HAP-1 (cell line): ENCODE data around the gene POLE3.
"Not testable (repeated sequence)": the region's sequence is repeated elsewhere in the genome, so short reads cannot be mapped to it uniquely, and the experiment has no call there.

Source experiments
- DNase-seq, 2 experiments: peaks; one replicate each; pipeline ENCODE4 v3.0.0-alpha.2; 2016 to 2020; ENCODE audit warnings: low spot score in 2 of 2
- H3K27me3 ChIP-seq: fragments of 250-450 bp; sonication (Bioruptor Pico); 2 replicates; pipeline ENCODE4 v1.5.1; 2020; ENCODE audit warnings: low read depth, mild to moderate bottlenecking, moderate library complexity
- H3K36me3 ChIP-seq: fragments of 250-450 bp; sonication (Bioruptor Pico); replicated peaks from 2 replicates; pipeline ENCODE4 v1.5.1; 2020; ENCODE audit warnings: mild to moderate bottlenecking
- H3K4me1 ChIP-seq: fragments of 250-450 bp; sonication (Bioruptor Pico); 2 replicates; pipeline ENCODE4 v1.5.1; 2020; ENCODE audit warnings: mild to moderate bottlenecking
- H3K4me3 ChIP-seq: fragments of 250-450 bp; sonication (Bioruptor Pico); 2 replicates; pipeline ENCODE4 v1.5.1; 2020; ENCODE audit warnings: mild to moderate bottlenecking, moderate library complexity
- H3K9me3 ChIP-seq: fragments of 250-450 bp; sonication (Bioruptor Pico); 2 replicates; pipeline ENCODE4 v1.5.1; 2020; ENCODE audit warnings: mild to moderate bottlenecking, moderate library complexity
- in situ Hi-C: fragments of 300-500 bp; cut with MboI; formaldehyde crosslinking; loops from 3 replicates; pipeline ENCODE4 v1.14.3; 2020; ENCODE audit warnings: low sequenced_read_pairs, inconsistent platforms, mixed read lengths

The POLE3 gene

GRCh38 chr9:113379094-113379828 is 31.2 kb downstream of the POLE3 start:
- H3K9me3 ChIP-seq, H3K4me1 ChIP-seq, H3K36me3 ChIP-seq, H3K27me3 ChIP-seq, H3K4me3 ChIP-seq, in situ Hi-C loops, DNase-seq: not testable (repeated sequence)

- Histone ChIP-seq H3K36me3 (peaks cover 12% of the 10 kb centered on the region), H3K9me3 (no peaks in the 10 kb centered on the region), H3K4me3 (peak within 1 kb of the TSS; percentile 95), H3K27me3 (no peaks in the 10 kb centered on the region), H3K4me1 (peaks cover 7% of the 10 kb centered on the region; the same call in 1 of the 2 replicates)
- peak; percentile 86 to 91 for DNase-seq
- in situ Hi-C loops, result no loop called here
These were observed 33.6 kb downstream of the POLE3 start, which contains the start of gene HDHD3 for GRCh38 chr9:113376634-113377567. Gene HDHD3, minus strand, starts transcription at chr9:113376986. Its CDS starts 2,632 bp downstream, at chr9:113374354.

GRCh38 chr9:113375057-113376023 is 35.1 kb downstream of the POLE3 start:
- Histone ChIP-seq H3K36me3 (peaks cover 12% of the 10 kb centered on the region), H3K27me3 (no peaks in the 10 kb centered on the region), H3K4me3 (peak overlapping the region; percentile 95), H3K4me1 (peaks cover 7% of the 10 kb centered on the region; the same call in 1 of the 2 replicates), H3K9me3 (no peaks in the 10 kb centered on the region)
- in situ Hi-C loops, result no loop called here
- DNase-seq, result no peak

DNA sequence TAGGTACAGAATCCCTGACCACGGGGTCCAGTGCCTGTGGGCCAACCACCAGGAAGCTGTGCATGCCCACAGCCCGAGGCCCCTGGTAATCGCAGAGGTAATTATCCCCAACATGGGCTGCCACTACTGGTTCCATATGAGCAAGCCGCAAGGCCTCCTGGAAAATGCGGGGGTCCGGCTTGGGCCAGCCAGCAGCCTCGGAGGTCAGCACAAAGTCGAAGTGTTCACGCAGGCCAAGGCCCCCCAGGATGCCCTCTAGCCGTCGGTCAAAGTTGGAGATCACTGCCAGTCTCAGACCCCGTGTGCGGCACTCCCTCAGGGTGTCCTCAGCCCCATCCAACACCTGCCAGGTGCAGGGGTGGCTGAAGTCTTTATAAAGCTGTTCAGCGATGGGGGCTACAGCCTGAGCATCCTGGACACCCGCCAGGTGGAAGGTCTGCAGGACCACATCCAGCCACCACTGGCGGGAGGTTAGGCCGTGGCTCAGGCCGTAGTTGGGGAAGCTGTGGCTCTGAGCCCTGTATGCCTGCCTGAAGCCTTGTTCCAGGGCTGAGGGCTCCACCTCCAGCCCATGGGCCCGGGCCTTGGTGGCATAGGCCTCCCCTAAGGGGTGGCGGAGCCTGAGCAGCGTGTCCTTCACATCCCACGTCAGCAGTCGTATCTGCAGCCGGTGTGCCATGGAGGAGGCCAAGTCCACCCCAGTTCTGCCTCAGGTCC is 36.6 kb downstream of the POLE3 start:
- H3K27me3 ChIP-seq, result no peaks in the 10 kb centered on the region
- peaks cover 12% of the 10 kb centered on the region for H3K36me3 ChIP-seq
- in situ Hi-C loops, result no loop called here
- H3K9me3 ChIP-seq, result no peaks in the 10 kb centered on the region
- H3K4me1 ChIP-seq, result peaks cover 7% of the 10 kb centered on the region; the same call in 1 of the 2 replicates
- no peak for DNase-seq
- H3K4me3 ChIP-seq, result no peak overlapping the region

GRCh38 chr9:113373256-113373655 is 37.2 kb downstream of the POLE3 start:
- no peaks in the 10 kb centered on the region for H3K27me3 ChIP-seq
- DNase-seq, result no peak
- H3K9me3 ChIP-seq, result no peaks in the 10 kb centered on the region
- H3K36me3 ChIP-seq, result peaks cover 12% of the 10 kb centered on the region
- in situ Hi-C loops, result no loop called here
- no peak overlapping the region for H3K4me3 ChIP-seq
- peaks cover 7% of the 10 kb centered on the region; the same call in 1 of the 2 replicates for H3K4me1 ChIP-seq

DNA sequence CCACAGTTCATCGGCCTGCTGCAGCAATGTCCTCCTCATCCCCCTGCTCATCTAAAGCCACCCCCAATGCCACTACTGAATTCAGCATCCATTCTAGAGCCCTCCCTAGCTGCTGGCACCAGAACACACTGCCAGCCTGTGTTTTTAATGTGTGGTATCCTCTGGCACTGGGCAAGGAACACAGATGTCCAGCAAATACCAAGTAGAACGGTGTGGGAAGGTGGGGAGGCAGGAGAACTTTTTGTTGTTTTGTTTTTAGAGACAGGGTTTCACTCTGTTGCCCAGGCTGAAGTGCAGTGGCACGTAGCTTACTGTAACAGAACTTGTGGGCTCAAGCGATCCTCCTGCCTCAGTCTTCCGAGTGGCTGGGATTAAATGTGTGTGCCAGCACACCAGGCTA is 38.4 kb downstream of the POLE3 start:
- in situ Hi-C loops, result no loop called here
- H3K9me3 ChIP-seq, result no peaks in the 10 kb centered on the region
- H3K4me1 ChIP-seq, result peaks cover 4% of the 10 kb centered on the region; the same call in 1 of the 2 replicates
- H3K4me3 ChIP-seq, result no peak overlapping the region
- no peak for DNase-seq
- H3K27me3 ChIP-seq, result no peaks in the 10 kb centered on the region
- peaks cover 12% of the 10 kb centered on the region for H3K36me3 ChIP-seq

DNA sequence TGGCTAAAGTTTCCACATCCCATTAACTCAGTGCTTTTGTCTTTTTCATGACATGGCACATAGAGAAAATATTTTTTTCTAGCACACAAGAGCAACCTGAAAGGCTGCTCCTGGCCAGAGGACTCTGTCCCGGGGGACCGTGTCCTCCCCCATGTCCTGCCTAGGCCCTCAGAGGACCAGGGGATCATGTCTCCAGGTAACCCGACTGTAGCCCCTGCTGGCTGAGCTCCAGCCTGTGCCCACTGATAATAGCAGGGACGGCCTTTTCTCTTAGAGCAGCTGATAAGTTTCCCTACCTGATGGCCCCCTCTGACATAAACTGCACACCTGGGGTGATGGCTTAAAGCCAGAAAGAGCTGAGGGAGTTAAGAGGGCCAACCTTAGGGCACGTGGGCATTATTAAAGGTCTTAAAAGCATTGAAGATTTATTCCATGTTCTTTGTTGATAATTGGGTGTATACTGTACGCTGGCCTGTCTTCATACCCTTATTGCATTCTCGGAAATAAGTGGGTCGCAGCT is 39.6 kb downstream of the POLE3 start:
- H3K4me1 ChIP-seq, result peaks cover 4% of the 10 kb centered on the region; the same call in 1 of the 2 replicates
- peaks cover 12% of the 10 kb centered on the region for H3K36me3 ChIP-seq
- in situ Hi-C loops, result no loop called here
- DNase-seq, result no peak
- H3K27me3 ChIP-seq, result no peaks in the 10 kb centered on the region
- no peak overlapping the region for H3K4me3 ChIP-seq
- no peaks in the 10 kb centered on the region for H3K9me3 ChIP-seq

DNA sequence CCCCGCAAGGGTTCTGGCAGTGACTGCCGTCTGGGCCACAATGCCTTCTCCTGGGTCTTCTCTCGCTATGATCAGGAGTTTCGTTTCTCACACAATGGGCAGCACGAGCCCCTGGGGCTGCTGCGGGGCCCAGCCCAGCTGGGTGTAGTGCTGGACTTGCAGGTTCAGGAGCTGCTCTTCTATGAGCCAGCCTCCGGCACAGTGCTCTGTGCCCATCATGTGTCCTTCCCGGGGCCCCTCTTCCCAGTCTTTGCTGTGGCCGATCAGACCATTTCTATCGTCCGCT is 40.7 kb downstream of the POLE3 start:
- DNase-seq, result no peak
- no peak overlapping the region for H3K4me3 ChIP-seq
- in situ Hi-C loops, result no loop called here
- H3K9me3 ChIP-seq, result no peaks in the 10 kb centered on the region
- peaks cover 12% of the 10 kb centered on the region for H3K36me3 ChIP-seq
- H3K27me3 ChIP-seq, result no peaks in the 10 kb centered on the region
- H3K4me1 ChIP-seq, result no peaks in the 10 kb centered on the region

- H3K9me3 ChIP-seq, result no peaks in the 10 kb centered on the region
- in situ Hi-C loops, result no loop called here
- no peak overlapping the region for H3K4me3 ChIP-seq
- no peak for DNase-seq
- peaks cover 12% of the 10 kb centered on the region for H3K36me3 ChIP-seq
- no peaks in the 10 kb centered on the region for H3K27me3 ChIP-seq
- H3K4me1 ChIP-seq, result no peaks in the 10 kb centered on the region
These were observed 41.3 kb downstream of the POLE3 start for GRCh38 chr9:113368982-113369854.

GRCh38 chr9:113368348-113368981 is 42.0 kb downstream of the POLE3 start:
- no peak for DNase-seq
- no peak overlapping the region for H3K4me3 ChIP-seq
- in situ Hi-C loops, result no loop called here
- no peaks in the 10 kb centered on the region for H3K9me3 ChIP-seq
- peaks cover 5% of the 10 kb centered on the region for H3K36me3 ChIP-seq
- H3K27me3 ChIP-seq, result no peaks in the 10 kb centered on the region
- H3K4me1 ChIP-seq, result no peaks in the 10 kb centered on the region

DNA sequence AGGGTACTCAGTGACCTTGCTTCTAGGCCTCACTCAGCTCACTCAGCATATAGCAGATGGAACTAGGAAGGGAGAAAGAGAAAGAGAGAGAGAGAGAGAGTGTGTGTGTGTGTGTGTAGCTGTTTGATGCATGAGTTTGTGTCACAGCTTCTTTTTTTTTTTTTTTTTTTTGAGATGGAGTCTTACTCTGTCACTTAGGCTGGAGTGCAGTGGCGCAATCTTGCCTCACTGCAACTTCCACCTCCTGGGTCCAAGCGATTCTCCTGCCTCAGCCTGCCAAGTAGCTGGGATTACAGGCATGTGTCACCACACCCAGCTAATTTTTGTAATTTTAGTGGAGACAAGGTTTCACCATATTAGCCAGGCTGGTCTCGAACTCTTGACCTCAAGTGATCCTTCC is 44.8 kb downstream of the POLE3 start:
- H3K36me3 ChIP-seq, in situ Hi-C loops, DNase-seq: not testable (repeated sequence)

DNA sequence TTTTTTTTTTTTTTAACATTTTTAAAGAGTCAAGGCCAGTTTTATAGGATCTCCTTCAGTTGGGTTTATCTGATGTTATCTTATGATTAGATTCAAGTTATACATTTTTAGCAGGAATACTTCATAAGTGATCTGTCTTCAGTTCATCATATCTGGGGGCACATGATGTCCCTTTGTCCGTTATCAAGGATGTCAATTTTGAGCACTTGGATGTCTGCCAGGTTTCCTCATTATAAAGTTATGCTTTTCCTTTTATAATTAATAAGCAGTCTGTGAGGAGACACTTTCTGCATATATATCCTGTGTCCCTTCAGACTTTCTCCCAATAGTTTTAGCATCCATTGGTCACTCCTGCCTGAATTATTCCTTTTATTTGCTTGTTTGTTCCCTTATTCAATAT is 45.5 kb downstream of the POLE3 start:
- Histone ChIP-seq H3K36me3 (no peaks in the 10 kb centered on the region), H3K27me3 (no peaks in the 10 kb centered on the region), H3K4me1 (no peaks in the 10 kb centered on the region), H3K4me3 (no peak overlapping the region), H3K9me3 (no peaks in the 10 kb centered on the region)
- in situ Hi-C loops, result no loop called here
- DNase-seq, result no peak

More for the DNA sequence above, 44.8 kb downstream of the POLE3 start:
- H3K4me3 ChIP-seq, H3K27me3 ChIP-seq, H3K4me1 ChIP-seq, H3K9me3 ChIP-seq: not testable (repeated sequence)
